Measurements from ENCODE around the gene TTLL6. TPM values are rescaled to one million over a fixed set of nuclear protein-coding genes. Genes with fewer than 3 reads are reported as not detected.

TTLL6 gene
- total RNA-seq, 2 experiments from 2014 or later, result not detected

DNA sequence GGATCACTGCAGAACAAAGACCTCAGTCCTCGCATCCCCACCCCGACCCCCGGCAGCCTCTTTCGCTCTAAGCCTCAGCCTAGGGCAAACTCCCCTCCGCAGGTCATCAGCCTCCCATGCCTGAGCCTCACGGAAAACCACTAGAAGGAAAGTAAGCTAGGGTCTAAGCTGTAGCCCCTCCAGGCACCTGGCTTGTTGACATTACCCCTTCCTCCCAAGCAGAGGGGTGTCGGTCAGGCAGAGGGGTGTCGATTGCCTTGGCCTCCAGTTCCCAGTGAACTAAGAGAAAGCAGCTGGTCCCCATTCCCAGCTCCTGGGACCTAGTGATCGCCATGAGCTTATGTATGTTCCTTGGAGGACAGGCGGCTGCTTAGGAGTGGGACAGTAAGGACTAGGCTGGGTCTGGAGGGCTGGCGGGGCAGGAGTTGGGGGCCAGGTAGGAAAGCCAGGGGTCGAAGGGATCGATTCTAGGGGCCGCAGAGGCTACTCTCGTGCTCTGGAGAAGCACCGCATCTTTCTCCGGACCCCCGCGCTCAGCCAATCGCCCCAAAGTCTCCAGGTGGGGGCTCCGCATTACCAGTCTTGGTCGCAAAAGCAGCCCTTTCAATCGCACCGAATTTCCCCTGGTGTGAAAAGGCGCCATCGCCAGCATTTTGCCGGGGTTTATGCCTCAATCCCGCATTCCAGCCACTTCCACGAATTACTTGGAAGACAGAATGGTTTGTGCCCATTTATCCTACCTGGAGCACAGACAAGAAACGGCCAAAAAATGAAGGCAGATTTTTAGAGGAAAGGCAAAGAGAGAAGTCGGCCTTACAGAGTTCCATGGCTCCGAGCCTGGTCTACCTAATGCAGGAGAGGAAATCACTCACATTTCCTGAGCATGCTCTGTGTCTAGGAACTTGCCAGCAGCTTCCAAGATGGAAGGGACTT is 67.1 kb downstream of the TTLL6 start:
- Mint-ChIP-seq H3K9me3 (ENCODE audit: low read depth) (no peaks in the 10 kb centered on the region), H3K27ac (no peak overlapping the region), H3K36me3 (ENCODE audit: low read depth) (no peaks in the 10 kb centered on the region), H3K4me3 (no peak overlapping the region), H3K27me3 (peaks cover 82% of the 10 kb centered on the region), H3K4me1 (peaks cover 15% of the 10 kb centered on the region)
- intact Hi-C loops (cut with DNase I, micrococcal nuclease), result loop anchor here in 1 of 2 experiments (2.0 to 5.0 kb wide), 2 partner anchors 25 to 133 kb away; partner anchors contain the start of gene HOXB8
- ChIA-PET CTCF (interaction anchor here (0.9 to 3.0 kb wide), 5 partner anchors 26 to 134 kb away, joined by 3 to 14 read pairs (median 3); no protein-coding TSS in a partner anchor), POLR2A (no interaction called here)
- no peak for DNase-seq
- no peak for ATAC-seq

DNA sequence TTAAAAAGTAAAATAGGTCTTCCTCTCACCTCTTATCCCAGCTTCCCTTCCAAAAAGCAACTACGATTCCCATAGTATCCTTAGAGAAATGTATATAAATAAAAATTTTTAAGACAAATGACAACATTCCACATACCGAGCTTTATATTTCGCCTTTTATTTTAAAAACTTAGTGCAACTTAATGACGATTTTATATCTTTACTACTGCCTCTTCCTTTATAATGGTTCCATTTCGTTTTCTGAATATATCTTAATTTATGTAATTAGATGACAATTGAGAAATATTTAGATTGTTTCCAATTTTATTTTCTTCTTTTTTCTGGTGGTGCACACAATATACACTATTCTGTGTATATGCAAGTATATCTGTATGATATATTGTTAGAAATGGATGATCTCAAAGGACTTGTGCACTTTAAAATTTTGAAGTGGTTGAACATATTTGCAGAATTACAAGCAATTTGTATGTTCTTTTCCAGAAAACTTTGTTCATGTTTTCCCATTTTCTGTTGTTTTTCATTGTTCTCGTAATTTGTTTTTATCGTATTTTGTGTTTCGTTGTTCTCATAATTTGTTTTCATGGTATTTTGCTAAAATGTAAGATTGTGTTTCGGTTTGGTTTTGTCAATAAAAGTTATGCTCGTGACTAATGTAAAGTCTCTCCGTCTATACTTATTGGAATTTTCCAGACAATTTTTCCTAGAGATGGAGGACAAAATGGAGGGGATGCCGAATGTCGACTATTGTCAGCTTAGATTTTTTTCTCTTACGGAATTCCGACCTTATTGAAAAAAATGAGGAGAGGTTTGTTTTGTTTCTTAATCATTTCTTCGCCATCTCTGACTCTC is 68.1 kb downstream of the TTLL6 start:
- CTCF ChIA-PET, result interaction anchor here (0.9 to 2.7 kb wide), 5 partner anchors 23 to 479 kb away, joined by 3 to 7 read pairs (median 4); no protein-coding TSS in a partner anchor
- POLR2A ChIA-PET, result no interaction called here
- Mint-ChIP-seq H3K36me3 (ENCODE audit: low read depth) (no peaks in the 10 kb centered on the region), H3K27ac (no peak overlapping the region), H3K4me1 (peaks cover 12% of the 10 kb centered on the region), H3K4me3 (no peak overlapping the region), H3K9me3 (ENCODE audit: low read depth) (no peaks in the 10 kb centered on the region), H3K27me3 (peaks cover 81% of the 10 kb centered on the region)
- no peak for ATAC-seq
- intact Hi-C loops (cut with DNase I, micrococcal nuclease), result no loop called here
- DNase-seq, result no peak

DNA sequence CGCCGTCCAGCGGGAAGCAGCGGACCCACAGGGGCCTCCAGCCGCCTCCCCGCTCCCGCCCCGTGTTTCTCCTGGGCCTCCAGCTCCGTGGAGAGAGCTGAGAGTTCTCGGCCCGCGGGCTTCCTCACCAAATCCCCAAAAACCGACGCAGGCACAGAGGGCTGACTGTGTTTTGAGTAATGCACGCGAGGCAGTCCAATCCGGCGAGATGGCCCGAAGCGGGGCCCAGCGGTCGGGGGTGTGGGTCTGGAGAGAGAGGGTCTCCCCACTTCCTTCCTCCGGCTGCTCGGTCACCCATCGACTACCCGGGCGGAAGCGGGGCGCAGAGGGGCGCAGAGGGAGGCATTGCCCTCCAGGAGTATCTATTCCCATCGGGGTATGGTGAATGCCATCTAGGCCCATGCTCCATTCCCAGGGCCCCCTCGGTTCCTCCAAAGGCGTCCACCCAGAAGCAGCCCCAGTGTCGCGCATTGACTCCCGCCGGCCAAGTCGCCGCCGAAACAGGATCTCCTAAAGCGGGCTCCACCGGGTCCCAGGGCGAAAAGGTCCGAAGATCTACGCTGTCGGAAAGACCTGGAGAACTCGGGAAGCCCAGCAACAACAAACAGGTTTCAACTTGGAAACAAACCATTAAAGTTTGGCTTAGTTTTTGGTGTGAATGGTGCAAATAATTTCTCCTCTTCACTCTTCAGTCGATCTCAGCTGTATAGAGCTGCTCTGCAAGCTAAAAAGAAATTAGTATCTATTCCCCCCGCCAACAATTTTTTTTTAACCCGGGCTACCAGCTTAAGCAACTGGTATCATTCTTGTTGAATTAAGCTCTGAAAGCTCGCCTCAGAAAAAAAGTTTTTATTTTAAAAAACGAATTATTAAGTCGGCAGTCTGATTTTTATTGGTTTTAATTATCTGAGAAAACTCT is 69.3 kb downstream of the TTLL6 start:
- H3K9me3 Mint-ChIP-seq (ENCODE audit: low read depth), result no peaks in the 10 kb centered on the region
- ChIA-PET CTCF (interaction anchor here (0.6 to 2.7 kb wide), 6 partner anchors 22 to 480 kb away, joined by 3 to 7 read pairs (median 4); no protein-coding TSS in a partner anchor), POLR2A (no interaction called here)
- peaks cover 7% of the 10 kb centered on the region for H3K4me1 Mint-ChIP-seq
- no peak for ATAC-seq
- no peak overlapping the region for H3K4me3 Mint-ChIP-seq
- H3K27ac Mint-ChIP-seq, result no peak overlapping the region
- DNase-seq, result no peak
- intact Hi-C loops (cut with DNase I, micrococcal nuclease), result loop anchor here in 1 of 2 experiments (1.0 kb wide), 1 partner anchor 20 kb away; no protein-coding TSS in a partner anchor
- no peaks in the 10 kb centered on the region for H3K36me3 Mint-ChIP-seq (ENCODE audit: low read depth)
- peaks cover 76% of the 10 kb centered on the region for H3K27me3 Mint-ChIP-seq

DNA sequence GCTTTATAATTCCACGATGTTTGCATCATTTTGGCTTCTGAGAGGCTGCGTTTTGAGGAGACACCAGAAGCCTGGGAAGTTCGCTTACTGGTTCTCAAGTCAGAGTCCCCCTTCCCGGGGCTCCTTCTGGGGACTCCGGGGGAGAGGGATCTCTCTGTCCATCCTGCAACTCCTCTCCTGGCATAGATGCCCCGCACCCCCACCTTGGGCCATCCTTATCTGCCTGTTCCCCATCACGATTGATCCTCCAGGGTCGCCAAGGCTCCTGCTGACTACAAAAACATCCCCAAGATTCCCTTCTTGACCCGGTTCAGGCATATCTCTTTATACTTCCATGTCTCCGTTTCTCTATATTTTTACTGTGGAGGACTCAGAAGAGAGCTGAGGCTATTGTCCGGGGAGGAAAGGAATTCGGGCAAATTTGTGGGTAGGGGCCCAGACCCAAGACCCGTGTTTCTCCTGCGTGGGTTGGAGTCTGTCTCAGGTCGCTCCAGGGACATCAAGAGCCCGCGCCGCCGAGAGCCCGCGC is 70.0 kb downstream of the TTLL6 start:
- H3K27me3 Mint-ChIP-seq, result peaks cover 77% of the 10 kb centered on the region
- DNase-seq (no peak), ATAC-seq (no peak)
- no peaks in the 10 kb centered on the region for H3K9me3 Mint-ChIP-seq (ENCODE audit: low read depth)
- intact Hi-C loops (cut with DNase I, micrococcal nuclease), result loop anchor here in 1 of 2 experiments (1.0 kb wide), 1 partner anchor 20 kb away; no protein-coding TSS in a partner anchor
- H3K4me3 Mint-ChIP-seq, result no peak overlapping the region
- H3K27ac Mint-ChIP-seq, result no peak overlapping the region
- CTCF ChIA-PET, result interaction anchor here (2.7 kb wide), 1 partner anchor 132 kb away, joined by 7 read pairs; no protein-coding TSS in a partner anchor
- peaks cover 7% of the 10 kb centered on the region for H3K4me1 Mint-ChIP-seq
- H3K36me3 Mint-ChIP-seq (ENCODE audit: low read depth), result no peaks in the 10 kb centered on the region
- POLR2A ChIA-PET, result no interaction called here

DNA sequence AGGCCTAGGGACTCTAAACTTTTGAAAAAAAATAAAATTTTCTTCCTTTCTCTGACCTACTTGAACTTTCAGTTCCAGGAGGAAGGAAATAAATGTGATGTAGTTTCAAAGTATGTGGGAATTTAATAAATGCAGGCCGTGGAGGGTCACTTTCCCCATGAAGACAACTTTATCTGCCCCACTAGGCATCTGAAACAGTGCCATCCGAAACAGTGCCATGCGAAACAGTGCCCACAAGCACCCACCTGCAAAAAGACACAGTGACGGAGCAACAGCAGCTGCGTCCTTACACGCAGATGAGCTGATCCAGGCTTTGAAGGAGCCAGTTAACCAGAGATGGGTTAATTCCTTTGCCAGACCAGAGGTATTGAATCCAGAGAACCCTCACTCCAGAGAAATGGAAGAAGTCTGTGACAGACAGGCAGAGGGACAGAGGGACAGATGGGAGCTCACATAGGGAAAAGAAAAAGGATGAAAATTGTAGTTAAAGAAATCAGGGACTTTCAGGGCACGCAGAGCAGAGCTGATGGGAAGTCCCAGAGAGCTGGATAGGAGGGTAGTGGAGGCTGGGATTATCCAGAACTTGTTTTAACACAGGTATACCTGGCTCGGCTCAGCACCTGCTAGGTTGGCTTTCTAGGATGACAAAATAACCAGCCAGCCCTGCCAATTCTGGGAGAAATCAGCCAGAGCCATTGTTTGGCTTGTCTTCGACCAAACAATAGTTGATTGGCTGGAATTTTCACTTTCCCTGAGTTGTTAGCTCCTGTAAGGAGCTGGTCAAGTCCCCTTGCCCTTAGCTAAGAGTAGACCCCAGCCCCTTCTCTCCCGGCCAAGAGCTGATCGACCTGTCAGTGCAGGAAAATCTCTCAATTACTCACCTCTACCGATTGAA is 71.4 kb downstream of the TTLL6 start:
- peaks cover 76% of the 10 kb centered on the region for H3K27me3 Mint-ChIP-seq
- H3K9me3 Mint-ChIP-seq (ENCODE audit: low read depth), result no peaks in the 10 kb centered on the region
- intact Hi-C loops (cut with DNase I, micrococcal nuclease), result loop anchor here in 1 of 2 experiments (2.0 kb wide), 1 partner anchor 17 kb away; the partner anchor contains the start of gene HOXB13
- no peaks in the 10 kb centered on the region for H3K36me3 Mint-ChIP-seq (ENCODE audit: low read depth)
- H3K4me1 Mint-ChIP-seq, result peaks cover 7% of the 10 kb centered on the region
- DNase-seq (no peak), ATAC-seq (no peak)
- ChIA-PET CTCF (interaction anchor here (0.7 to 2.7 kb wide), 5 partner anchors 12 to 133 kb away, joined by 3 to 8 read pairs (median 6); partner anchors contain the start of gene PRAC2), POLR2A (interaction anchor here (0.6 kb wide), 2 partner anchors 133 to 207 kb away, joined by 5 to 9 read pairs; no protein-coding TSS in a partner anchor)
- H3K27ac Mint-ChIP-seq, result no peak overlapping the region
- no peak overlapping the region for H3K4me3 Mint-ChIP-seq

DNA sequence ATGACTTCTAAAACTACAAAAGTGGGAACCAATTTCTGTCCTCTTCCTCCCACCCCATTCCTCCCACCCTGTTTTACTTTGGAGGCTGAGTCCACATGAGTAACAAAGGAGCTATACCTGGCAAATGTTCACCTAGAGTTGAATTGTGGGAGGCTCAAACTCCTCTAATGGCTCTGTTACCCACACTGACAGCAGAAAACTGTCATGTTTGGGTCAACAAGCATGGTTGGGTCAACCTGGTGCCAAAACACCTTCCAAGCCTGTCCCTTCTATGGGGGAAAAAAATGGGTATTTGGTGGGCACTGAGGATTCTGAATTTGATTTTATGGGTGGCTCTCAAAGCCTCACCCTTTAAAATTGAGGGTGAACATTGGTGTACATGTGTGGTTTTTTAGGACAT is 76.5 kb downstream of the TTLL6 start:
- ATAC-seq, result no peak
- intact Hi-C loops (cut with DNase I, micrococcal nuclease), result no loop called here
- Mint-ChIP-seq H3K9me3 (ENCODE audit: low read depth) (no peaks in the 10 kb centered on the region), H3K27ac (no peak overlapping the region), H3K4me1 (peaks cover 5% of the 10 kb centered on the region), H3K4me3 (no peak overlapping the region), H3K27me3 (peaks cover 79% of the 10 kb centered on the region), H3K36me3 (ENCODE audit: low read depth) (no peaks in the 10 kb centered on the region)
- no peak for DNase-seq
- CTCF ChIA-PET, result interaction anchor here (0.6 to 1.2 kb wide), 2 partner anchors 73 to 103 kb away, joined by 3 read pairs; no protein-coding TSS in a partner anchor
- POLR2A ChIA-PET, result no interaction called here

DNA sequence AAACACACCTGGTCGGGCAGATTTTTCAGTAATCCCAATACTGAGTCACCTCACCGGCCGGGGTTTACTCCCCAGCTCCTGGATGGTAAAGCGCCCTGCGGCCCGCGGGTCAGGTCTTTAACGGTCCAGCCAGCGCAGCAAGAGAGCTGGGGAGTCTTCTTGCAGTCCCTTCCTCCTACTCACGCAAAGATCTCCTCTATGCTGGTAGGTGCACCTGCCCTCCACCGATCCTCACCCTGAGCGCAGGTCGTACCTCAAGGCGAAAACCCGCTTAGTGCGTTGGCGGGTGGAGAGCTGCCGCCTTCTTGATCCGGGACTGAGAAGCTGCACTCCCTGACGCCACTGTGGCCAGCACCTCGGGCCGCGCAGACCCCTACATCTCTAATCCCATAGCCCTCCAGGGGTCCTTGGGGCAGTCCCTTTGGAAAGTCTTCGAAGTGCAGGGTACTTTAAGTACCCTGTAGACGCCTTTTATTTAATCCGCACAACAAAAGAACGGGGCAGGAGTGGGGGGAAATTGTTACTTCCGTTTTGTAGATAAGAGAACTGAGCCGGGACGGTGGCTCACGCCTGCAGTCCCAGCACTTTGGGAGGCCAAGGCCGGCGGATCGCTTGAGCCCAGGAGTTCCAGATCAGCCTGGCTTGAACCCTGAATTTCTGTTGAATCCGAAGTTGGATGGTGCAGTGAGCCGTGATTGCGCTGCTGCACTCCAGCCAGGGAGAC is 78.1 kb downstream of the TTLL6 start:
- H3K4me3 Mint-ChIP-seq, result no peak overlapping the region
- H3K27me3 Mint-ChIP-seq, result peaks cover 83% of the 10 kb centered on the region
- ATAC-seq (peak; percentile 30), DNase-seq (no peak)
- CTCF ChIA-PET, result interaction anchor here (0.6 to 2.6 kb wide), 8 partner anchors 13 to 712 kb away, joined by 3 to 14 read pairs (median 4); partner anchors contain the start of gene HOXB5
- POLR2A ChIA-PET, result no interaction called here
- H3K9me3 Mint-ChIP-seq (ENCODE audit: low read depth), result no peaks in the 10 kb centered on the region
- no peaks in the 10 kb centered on the region for H3K36me3 Mint-ChIP-seq (ENCODE audit: low read depth)
- H3K4me1 Mint-ChIP-seq, result peaks cover 8% of the 10 kb centered on the region
- no peak overlapping the region for H3K27ac Mint-ChIP-seq
- intact Hi-C loops (cut with DNase I, micrococcal nuclease), result no loop called here

DNA sequence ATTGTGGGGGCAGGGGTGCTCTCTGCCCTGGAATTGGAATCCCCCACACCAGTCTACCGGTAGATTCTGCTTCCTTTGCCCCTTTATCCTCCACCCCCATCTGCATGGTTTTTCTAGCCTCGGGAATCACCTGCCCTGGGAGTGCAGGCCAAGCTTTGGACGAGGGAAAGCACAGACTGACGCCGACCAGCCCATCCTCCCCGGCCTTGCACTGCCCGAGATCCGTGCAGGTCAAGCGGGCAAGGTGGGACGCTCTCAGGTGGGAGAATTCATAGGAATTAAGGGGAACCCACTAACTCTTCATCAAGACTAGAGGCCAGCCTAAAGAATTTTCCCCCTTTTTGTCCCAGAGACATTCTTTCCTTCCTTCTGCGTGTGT is 78.6 kb downstream of the TTLL6 start:
- DNase-seq (no peak), ATAC-seq (no peak)
- H3K9me3 Mint-ChIP-seq (ENCODE audit: low read depth), result no peaks in the 10 kb centered on the region
- H3K27ac Mint-ChIP-seq, result no peak overlapping the region
- intact Hi-C loops (cut with DNase I, micrococcal nuclease), result no loop called here
- CTCF ChIA-PET, result interaction anchor here (0.6 to 2.6 kb wide), 8 partner anchors 13 to 711 kb away, joined by 3 to 14 read pairs (median 4); partner anchors contain the start of genes HOXB5 and PRAC2
- peaks cover 14% of the 10 kb centered on the region for H3K4me1 Mint-ChIP-seq
- H3K36me3 Mint-ChIP-seq (ENCODE audit: low read depth), result no peaks in the 10 kb centered on the region
- H3K27me3 Mint-ChIP-seq, result peaks cover 86% of the 10 kb centered on the region
- POLR2A ChIA-PET, result no interaction called here
- no peak overlapping the region for H3K4me3 Mint-ChIP-seq

Data from activated CD4-positive, alpha-beta T cell treated with anti-CD3 and anti-CD28 coated beads for 36 hours (primary cell).